Hematopoietic multipotent progenitor cell treated with erythropoietin and hydrocortisone succinate and interleukin-3 and kit ligand, for 4 days (in vitro differentiated cells): Measurements from ENCODE around the gene TIMP2.
"Not testable (repeated sequence)": the region's sequence is repeated elsewhere in the genome, so short reads cannot be mapped to it uniquely, and the experiment has no call there.

Experiments
- DNase-seq: peaks from one replicate; pipeline ENCODE4 v3.0.0-alpha.2; 2015

Gene TIMP2

GRCh38 chr17:78954684-78955083 is 29.5 kb upstream of the TIMP2 start:
- no peak for DNase-seq

GRCh38 chr17:78953356-78954350 is 28.5 kb upstream of the TIMP2 start:
- no peak for DNase-seq

- DNase-seq: no peak
These were observed 27.5 kb upstream of the TIMP2 start for GRCh38 chr17:78952706-78953105.

GRCh38 chr17:78951967-78952551 is 26.9 kb upstream of the TIMP2 start:
- DNase-seq: no peak

GRCh38 chr17:78950870-78951269 is 25.7 kb upstream of the TIMP2 start:
- no peak for DNase-seq

DNA sequence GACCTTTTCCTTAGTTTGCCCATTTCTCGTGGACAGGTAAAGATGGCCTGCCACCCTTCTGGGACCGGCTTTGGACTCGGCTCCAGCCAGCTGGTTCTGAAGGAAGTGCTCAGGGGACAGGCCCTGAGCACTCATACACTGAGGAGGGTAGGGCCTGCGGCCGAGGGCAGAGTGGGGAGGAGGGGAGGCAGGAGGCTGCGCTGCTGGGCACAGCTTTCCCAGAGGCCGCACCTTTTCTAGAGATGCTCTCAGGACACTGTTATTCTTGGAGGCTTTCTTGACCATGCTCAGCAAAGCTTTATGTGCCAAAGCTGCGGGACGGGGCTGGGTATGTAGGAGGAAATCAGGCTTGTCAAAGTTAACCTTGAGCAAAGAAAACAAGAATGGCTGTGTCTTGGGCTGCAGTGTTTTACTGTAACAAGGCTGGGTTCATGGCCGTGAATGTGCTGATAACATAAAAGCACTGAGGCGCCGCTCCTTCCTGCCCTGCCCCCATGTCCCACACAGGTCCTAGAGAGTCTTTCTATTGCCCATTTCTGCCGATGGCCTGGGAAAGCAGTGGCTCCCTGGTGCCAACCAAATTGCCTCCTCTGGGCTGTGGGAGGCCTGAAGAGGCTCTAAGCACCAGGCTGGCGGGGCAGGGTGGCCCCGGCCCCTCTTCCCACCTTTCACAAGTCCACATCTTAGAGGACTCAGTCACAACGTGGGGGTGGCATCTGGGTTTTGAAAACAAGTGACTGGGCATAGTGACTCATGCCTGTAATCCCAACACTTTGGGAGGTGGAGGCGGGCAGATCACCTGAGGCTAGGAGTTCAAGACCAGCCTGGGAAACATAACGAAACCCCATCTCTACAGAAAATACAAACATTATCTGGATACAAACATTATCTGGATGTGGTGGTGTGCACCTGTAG is 22.3 kb upstream of the TIMP2 start:
- DNase-seq: no peak

- DNase-seq: no peak
These were observed 21.4 kb upstream of the TIMP2 start for GRCh38 chr17:78946631-78947030.

DNA sequence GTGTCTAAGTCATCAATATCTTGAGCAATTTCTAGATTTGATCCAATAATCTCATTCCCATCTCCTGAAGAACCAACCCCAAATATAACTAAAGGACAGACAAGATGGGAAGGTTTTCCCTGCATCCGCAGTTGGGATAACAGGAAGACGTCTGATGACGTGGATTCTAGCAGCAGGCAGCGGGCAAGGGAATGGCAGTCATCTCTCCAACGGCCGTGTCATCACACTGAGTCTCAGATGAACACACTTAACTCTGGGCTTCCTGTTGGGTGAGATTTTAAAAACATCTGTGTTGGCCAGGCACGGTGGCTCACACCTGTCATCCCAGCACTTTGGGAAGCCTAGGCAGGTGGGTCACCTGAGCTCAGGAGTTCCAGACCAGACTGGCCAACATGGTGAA is 20.9 kb upstream of the TIMP2 start:
- no peak for DNase-seq

DNA sequence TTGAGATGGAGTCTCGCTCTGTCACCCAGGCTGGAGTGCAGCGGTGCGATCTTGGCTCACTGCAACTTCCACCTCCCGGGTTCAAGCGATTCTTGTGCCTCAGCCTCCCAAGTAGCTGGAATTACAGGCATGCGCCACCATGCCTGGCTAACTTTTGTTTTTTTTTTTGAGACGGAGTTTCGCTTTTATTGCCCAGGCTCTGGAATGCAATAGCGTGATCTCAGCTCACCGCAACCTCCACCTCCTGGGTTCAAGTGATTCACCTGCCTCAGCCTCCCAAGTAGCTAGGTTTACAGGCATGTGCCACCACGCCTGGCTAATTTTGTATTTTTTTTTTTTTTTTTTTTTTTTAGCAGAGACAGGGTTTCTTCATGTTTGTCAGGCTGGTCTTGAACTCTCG is 20.3 kb upstream of the TIMP2 start:
- DNase-seq: not testable (repeated sequence)

DNA sequence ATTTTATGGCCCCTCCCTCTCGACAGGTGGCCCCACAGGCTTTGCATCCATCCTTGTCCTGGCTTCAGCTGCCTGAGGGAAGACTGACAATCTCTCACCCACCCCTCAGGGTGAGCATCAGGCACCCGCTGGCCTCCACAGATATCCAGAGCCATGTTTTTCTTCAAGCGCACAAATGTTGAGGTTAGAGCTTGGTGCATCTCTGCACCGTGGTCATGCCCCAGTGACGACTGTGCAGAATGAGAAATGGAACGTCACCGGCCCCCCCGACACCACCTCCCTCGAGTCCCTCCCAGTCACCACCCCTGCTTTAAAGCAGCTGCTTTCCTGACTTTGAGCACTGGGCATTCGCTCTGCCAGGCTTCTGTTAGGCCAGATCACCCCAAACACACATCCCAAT is 19.8 kb upstream of the TIMP2 start:
- DNase-seq: no peak

DNA sequence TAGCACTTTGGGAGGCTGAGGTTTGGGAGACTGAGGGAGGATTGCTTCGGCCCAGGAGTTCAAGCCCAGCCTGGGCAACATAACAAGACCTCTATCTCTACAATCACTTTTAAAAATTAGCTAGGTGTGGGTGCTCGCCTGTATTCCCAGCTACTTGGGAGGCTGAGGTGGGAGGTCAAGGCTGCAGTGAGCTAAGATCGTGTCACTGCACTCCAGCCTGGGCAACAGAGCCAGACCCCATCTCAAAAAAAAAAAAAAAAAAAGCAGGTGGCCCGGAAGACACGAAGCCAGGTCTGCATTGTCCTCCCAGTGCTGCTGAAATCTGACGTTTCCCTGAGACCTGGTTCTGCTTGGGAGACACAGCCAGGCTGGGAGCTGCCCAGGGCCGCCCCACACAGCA is 18.8 kb upstream of the TIMP2 start:
- no peak for DNase-seq

DNA sequence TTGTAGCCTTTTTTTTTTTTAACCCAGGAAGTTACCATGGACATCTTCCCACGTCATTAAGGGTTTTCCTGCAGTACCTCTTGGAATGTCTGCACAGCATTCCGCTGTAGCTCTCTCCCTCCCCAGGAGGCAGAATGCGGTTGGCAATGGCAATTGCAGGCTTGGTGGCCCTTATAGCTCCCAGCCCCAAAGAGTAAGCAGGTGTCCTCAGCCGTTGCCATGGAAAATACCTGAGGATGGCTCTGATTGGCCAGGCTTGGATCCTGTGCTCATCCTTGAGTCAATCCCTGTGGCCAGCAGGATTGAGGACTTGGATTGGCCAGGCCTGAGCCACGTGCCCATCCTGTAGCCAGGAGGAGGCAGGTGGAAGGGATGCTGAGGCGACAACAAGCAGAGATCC is 15.5 kb upstream of the TIMP2 start:
- DNase-seq: no peak

DNA sequence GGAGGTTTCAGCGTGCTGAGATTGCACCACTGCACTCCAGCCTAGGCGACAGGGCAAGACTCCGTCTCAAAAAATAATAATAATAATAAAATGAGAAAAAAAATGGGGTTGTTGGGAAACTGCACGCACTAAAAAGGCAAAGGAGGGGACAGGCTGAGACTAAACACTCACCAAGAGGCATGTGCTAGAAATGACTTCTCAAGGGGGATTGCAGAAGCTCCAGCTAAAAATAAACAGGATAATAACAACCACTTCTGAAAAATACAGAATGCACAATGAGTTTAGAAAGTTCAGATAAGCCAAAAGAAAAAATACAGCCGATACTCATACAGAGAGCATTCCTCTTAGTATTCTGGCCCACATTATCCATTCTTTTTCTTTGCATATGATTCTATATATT is 15.1 kb upstream of the TIMP2 start:
- no peak for DNase-seq

DNA sequence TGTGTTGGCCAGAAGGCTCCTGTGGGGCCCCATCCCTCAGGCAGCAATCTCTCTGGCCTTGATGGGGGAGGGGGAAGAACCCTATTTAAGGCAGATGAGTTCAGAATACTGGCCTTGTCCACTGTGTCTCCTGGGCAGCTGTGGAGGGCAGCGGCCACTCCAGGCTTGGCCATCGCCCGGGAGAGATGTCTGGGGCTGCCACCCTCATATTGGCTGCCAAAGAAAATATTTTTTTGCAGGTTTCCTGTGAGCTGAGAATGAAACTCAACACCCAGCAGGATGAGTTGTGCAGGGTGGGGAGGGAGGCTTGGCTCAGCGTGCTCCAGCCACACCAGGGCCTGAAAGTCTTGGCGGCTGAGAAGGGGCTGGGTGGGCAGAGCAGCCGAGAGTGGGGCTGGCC is 14.4 kb upstream of the TIMP2 start:
- no peak for DNase-seq

DNA sequence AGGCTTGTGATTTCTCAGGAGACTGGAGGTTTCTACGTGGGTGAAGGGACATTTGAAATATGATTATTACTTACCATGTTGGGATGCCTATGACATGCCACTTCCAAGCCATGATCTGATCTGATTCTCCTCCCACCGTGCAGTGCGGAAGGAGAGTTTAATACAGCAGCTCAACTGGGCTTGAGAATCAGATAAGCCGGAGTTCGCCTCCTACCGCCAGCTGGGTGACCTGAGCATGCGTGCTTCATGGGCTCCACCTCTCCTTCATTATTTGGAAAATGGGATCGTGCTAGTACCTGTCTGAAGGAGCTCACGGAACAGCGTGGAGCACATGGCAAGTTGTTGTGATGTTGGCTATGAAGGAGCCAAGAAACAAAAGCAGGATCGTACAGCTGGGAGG is 12.4 kb upstream of the TIMP2 start:
- no peak for DNase-seq

DNA sequence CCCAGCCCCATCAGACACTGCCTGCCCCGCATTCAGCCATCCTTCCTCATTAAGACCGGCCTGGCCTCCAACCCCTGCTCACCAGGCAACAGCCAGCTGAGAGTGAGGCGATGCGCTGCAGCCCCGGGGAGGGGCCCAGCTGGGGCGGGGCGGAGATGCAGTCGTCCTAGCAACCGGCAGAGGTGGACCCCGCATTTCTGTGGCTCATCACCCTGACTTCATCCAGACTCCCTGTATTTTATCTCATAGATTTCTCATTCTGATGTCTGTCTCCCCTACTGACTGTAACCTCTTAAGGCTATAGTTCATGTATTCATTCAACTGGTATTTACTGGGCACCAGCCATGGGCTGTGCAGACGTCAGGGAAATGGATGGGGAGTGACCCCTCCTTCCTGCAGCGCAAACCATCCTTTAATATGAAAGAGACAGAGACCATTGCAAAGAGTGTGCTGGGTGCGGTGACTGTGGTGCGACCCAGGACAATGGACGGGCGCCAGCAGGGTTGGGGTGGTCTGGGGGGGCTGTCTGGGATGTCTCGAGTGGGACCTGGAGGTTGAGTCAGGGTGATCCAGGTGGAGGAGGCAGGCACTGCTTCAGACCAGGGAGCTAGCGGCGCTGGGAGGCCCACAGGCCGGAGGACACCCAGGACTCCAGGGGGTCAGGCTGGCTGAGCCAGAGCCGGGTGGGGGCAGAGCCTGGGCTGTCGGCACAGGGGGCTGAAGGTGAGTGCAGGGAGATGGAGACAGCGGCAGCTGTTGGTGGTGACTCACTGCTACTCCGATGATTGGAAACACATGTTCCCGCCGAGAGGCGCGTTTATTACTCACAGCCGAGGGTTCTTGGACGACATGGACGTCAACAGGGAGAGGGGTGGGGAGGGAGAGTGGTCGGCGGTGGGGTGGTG is 10.5 kb upstream of the TIMP2 start:
- no peak for DNase-seq

- DNase-seq: no peak
These were observed 9.7 kb upstream of the TIMP2 start for GRCh38 chr17:78934681-78935418.

- no peak for DNase-seq
These were observed 8.9 kb upstream of the TIMP2 start for GRCh38 chr17:78933959-78934568.

DNA sequence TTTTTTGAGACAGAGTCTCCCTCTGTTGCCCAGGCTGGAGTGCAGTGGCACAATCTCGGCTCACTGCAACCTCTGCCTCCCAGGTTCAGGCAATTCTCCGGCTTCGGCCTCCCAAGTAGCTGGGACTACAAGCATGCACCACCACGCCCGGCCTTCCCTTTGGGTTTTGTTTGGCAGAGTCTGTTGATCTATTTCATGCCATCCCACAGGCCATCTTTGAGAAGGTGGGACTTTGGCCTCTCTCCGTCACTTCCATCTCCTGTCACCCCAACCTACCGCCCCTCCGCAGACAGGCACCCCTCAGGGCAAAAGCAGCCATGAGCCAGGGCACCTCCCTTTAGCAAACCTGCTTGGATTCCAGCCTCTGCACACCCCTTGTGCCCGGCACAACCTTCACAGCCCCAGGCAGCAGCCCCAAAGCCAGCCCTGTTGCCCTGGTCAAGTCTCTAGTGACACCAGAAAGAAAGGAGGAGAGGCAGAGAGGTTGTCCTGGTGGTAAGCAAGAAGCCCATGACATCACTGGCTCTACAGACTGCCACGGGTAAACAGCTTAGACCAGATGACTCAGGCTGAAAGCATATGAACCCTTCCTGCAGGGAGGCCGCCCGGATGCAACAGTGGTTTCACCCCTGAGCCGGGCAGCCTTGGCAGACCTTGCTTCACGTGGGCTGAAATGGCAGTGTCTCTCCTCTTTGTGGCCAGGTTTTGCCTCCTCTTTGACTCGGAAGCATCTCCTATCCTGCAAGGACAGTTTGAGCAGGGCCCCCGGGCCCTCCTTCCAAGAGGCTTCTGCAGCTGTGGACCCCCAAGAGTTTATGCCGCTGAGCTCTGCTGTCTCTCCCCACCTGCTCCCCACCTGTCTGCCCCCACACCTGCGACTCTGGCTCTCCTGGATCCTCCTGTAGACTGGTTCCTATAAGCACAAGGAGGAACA is 8.1 kb upstream of the TIMP2 start:
- peak; percentile 35 for DNase-seq
